ENCODE data around the gene KLHL35. TPM values are rescaled to one million over a fixed set of nuclear protein-coding genes. Genes with fewer than 3 reads are reported as not detected.

The KLHL35 gene
- 0.72 and 0.83 TPM in 2 replicates for total RNA-seq (2021)
- long read RNA-seq, partial matches to known transcripts = 0 of 6 reads
- long read RNA-seq, other reads (novel, unspliced or antisense) = 3 of 6 reads

- no peak within 1 kb of the TSS for H2AK5ac ChIP-seq (ENCODE audit: insufficient read length, low read length)
- peaks cover 55% of the 10 kb centered on the region for H3K27me3 Mint-ChIP-seq (ENCODE audit: low read depth)
- H3K27me3 ChIP-seq (ENCODE audit: insufficient read depth, low read length) = peaks cover 41% of the 10 kb centered on the region
- peak within 1 kb of the TSS; percentile 25 for H3K4me2 ChIP-seq (ENCODE audit: insufficient read depth, insufficient read length, low read length)
- no peak within 1 kb of the TSS for H3K9ac ChIP-seq (ENCODE audit: extremely low read depth, insufficient read length, low read length)
- H3K56ac ChIP-seq (ENCODE audit: insufficient read length, low read depth, low read length) = no peak within 1 kb of the TSS
- H3K23me2 ChIP-seq (ENCODE audit: insufficient read length, low read depth, low read length, poor library complexity, severe bottlenecking) = peaks cover 6% of the 10 kb centered on the region
- peak within 1 kb of the TSS; percentile 25; the same call in 1 of the 2 replicates for H3K14ac ChIP-seq (ENCODE audit: insufficient read depth, low read length)
- no peak within 1 kb of the TSS for H4K8ac ChIP-seq (replicated peaks; ENCODE audit: insufficient read length, low read depth, low read length)
- H3K4ac ChIP-seq (ENCODE audit: low read depth, low read length) = no peak within 1 kb of the TSS
- peak; percentile 53 for DNase-seq
- no peak within 1 kb of the TSS for H2BK20ac ChIP-seq (ENCODE audit: low read depth, low read length, poor library complexity, severe bottlenecking)
- no peak within 1 kb of the TSS for H2BK15ac ChIP-seq (ENCODE audit: low read depth, low read length)
- no peaks in the 10 kb centered on the region for H3K79me1 ChIP-seq (ENCODE audit: insufficient read depth, low read depth, low read length, poor library complexity, severe bottlenecking)
- no CpG with 5 or more reads among the region's 14 CpGs for WGBS (ENCODE audit: extremely low coverage, insufficient read length, low lambda C conversion rate)
- H4K91ac ChIP-seq (ENCODE audit: insufficient read length, low read depth, low read length) = no peak within 1 kb of the TSS
- no peak within 1 kb of the TSS for H3T11ph ChIP-seq (ENCODE audit: low read length)
- H3K23ac ChIP-seq (ENCODE audit: insufficient read length, low read depth, low read length) = no peak within 1 kb of the TSS
- peaks cover 10% of the 10 kb centered on the region for H3K9me3 ChIP-seq (ENCODE audit: control insufficient read depth, low read depth, low read length)
- H3K18ac ChIP-seq (ENCODE audit: insufficient read length, low read depth, low read length) = peak within 1 kb of the TSS; percentile 37
- H3K4me3 Mint-ChIP-seq = peak within 1 kb of the TSS; percentile 38 to 75
- TF ChIP-seq CTCF (conservative IDR thresholded peaks at IDR 0.05) = no peak
- peaks cover 23 to 29% of the 10 kb centered on the region in 2 experiments for H3K4me1 Mint-ChIP-seq
- H2BK12ac ChIP-seq (ENCODE audit: insufficient read length, low read depth, low read length) = no peak within 1 kb of the TSS
- no peak within 1 kb of the TSS for H2BK120ac ChIP-seq (ENCODE audit: low read depth, low read length, poor library complexity, severe bottlenecking)
- H3K79me2 ChIP-seq (ENCODE audit: insufficient read depth, low read length) = no peaks in the 10 kb centered on the region
- H3K4me1 ChIP-seq (ENCODE audit: insufficient read depth, low read length) = peaks cover 3% of the 10 kb centered on the region; the same call in 1 of the 2 replicates
- H2BK5ac ChIP-seq (ENCODE audit: insufficient read length, low read length) = no peak within 1 kb of the TSS
- peaks cover 3 to 11% (median 8%) of the 10 kb centered on the region in 3 experiments; a peak in 6 of 7 replicates for H3K36me3 Mint-ChIP-seq (ENCODE audit: insufficient read depth in 1 of 3, low read depth in 3 of 3)
- no peaks in the 10 kb centered on the region for H4K20me1 ChIP-seq (ENCODE audit: control insufficient read depth, insufficient read depth, insufficient read length)
- H4K5ac ChIP-seq (ENCODE audit: insufficient read length, low read depth, low read length) = no peak within 1 kb of the TSS
- H3K27ac ChIP-seq (ENCODE audit: insufficient read length, low read depth, low read length) = no peak within 1 kb of the TSS
- no peak within 1 kb of the TSS for H2AFZ ChIP-seq (ENCODE audit: low read length)
- H3K9me3 Mint-ChIP-seq = peaks cover 16 to 23% of the 10 kb centered on the region in 2 experiments
- H3K27ac Mint-ChIP-seq = no peak within 1 kb of the TSS; a peak in 1 of 7 replicates
Observed at GRCh38 chr11:75432911-75433321, at the start of gene KLHL35. KLHL35 (minus strand) TSS chr11:75433203; CDS start chr11:75430629, 2,574 bp downstream.
